Endothelial cell (in vitro differentiated cells): ENCODE results near the gene SLC8A2. TPM values are rescaled to one million over a fixed set of nuclear protein-coding genes. Genes with fewer than 3 reads are reported as not detected.

ENCODE experiments used
- DNase-seq: peaks from one replicate; pipeline ENCODE4 v3.0.0; 2021; ENCODE audit warnings: low spot score
- H3K27ac Mint-ChIP-seq: one replicate; pipeline ENCODE4 v1.8.0; 2021; ENCODE audit warnings: mixed read lengths, inconsistent platforms; ENCODE audit not compliant: unreplicated experiment
- H3K27me3 Mint-ChIP-seq: one replicate; pipeline ENCODE4 v1.8.0; 2021; ENCODE audit warnings: mild to moderate bottlenecking, moderate library complexity, mixed read lengths, inconsistent platforms; ENCODE audit not compliant: unreplicated experiment
- H3K36me3 Mint-ChIP-seq: one replicate; pipeline ENCODE4 v1.8.0; 2021; ENCODE audit warnings: mild to moderate bottlenecking, low read depth, mixed read lengths, inconsistent platforms; ENCODE audit not compliant: unreplicated experiment
- H3K4me1 Mint-ChIP-seq: one replicate; pipeline ENCODE4 v1.8.0; 2021; ENCODE audit warnings: mild to moderate bottlenecking, mixed read lengths, inconsistent platforms; ENCODE audit not compliant: unreplicated experiment
- H3K4me3 Mint-ChIP-seq: one replicate; pipeline ENCODE4 v1.8.0; 2021; ENCODE audit warnings: mild to moderate bottlenecking, mixed read lengths, inconsistent platforms; ENCODE audit not compliant: unreplicated experiment
- H3K9me3 Mint-ChIP-seq: one replicate; pipeline ENCODE4 v1.8.0; 2021; ENCODE audit warnings: mixed read lengths, inconsistent platforms; ENCODE audit not compliant: unreplicated experiment
- CTCF ChIP-seq: fragments of 200-600 bp; sonication (generic); IDR thresholded peaks from one replicate; pipeline ENCODE4 v1.5.0; 2021; ENCODE audit warnings: antibody characterized with exemption; ENCODE audit not compliant: unreplicated experiment
- total RNA-seq: library from RNA; stranded (reverse); fragmentation: NEBNext Ultra II Directional; extraction: Animal tissue kit (Norgen Biotek cat#: 25700); gene quantifications from one replicate; pipeline ENCODE4 v1.2.1, GENCODE V29; 2021; ENCODE audit not compliant: unreplicated experiment

SLC8A2 gene
- total RNA-seq, 1 donor from 2014 or later = 0.80 TPM

- H3K27ac Mint-ChIP-seq = no peak overlapping the region
- H3K27me3 Mint-ChIP-seq = peaks cover 9% of the 10 kb centered on the region
- TF ChIP-seq CTCF = no peak
- H3K9me3 Mint-ChIP-seq = no peaks in the 10 kb centered on the region
- DNase-seq = no peak
- peaks cover 10% of the 10 kb centered on the region for H3K36me3 Mint-ChIP-seq
- no peak overlapping the region for H3K4me3 Mint-ChIP-seq
- peaks cover 23% of the 10 kb centered on the region for H3K4me1 Mint-ChIP-seq
Observed at GRCh38 chr19:47508721-47509120, 37.0 kb upstream of the SLC8A2 start.

- peaks cover 17% of the 10 kb centered on the region for H3K4me1 Mint-ChIP-seq
- H3K36me3 Mint-ChIP-seq = peaks cover 13% of the 10 kb centered on the region
- H3K27ac Mint-ChIP-seq = no peak overlapping the region
- no peak for DNase-seq
- peaks cover 9% of the 10 kb centered on the region for H3K27me3 Mint-ChIP-seq
- no peaks in the 10 kb centered on the region for H3K9me3 Mint-ChIP-seq
- TF ChIP-seq CTCF = no peak
- no peak overlapping the region for H3K4me3 Mint-ChIP-seq
Observed at GRCh38 chr19:47507924-47508553, 36.3 kb upstream of the SLC8A2 start.

GRCh38 chr19:47507012-47507411 lies 35.3 kb upstream of the SLC8A2 start:
- no peaks in the 10 kb centered on the region for H3K27me3 Mint-ChIP-seq
- peaks cover 6% of the 10 kb centered on the region for H3K4me1 Mint-ChIP-seq
- no peak overlapping the region for H3K27ac Mint-ChIP-seq
- no peak overlapping the region for H3K4me3 Mint-ChIP-seq
- H3K36me3 Mint-ChIP-seq = peaks cover 21% of the 10 kb centered on the region
- no peak for DNase-seq
- no peak for TF ChIP-seq CTCF
- H3K9me3 Mint-ChIP-seq = no peaks in the 10 kb centered on the region

GRCh38 chr19:47506459-47506858 lies 34.8 kb upstream of the SLC8A2 start:
- Mint-ChIP-seq H3K36me3 (peaks cover 19% of the 10 kb centered on the region), H3K27me3 (no peaks in the 10 kb centered on the region), H3K4me3 (no peak overlapping the region), H3K4me1 (peaks cover 3% of the 10 kb centered on the region), H3K9me3 (no peaks in the 10 kb centered on the region), H3K27ac (no peak overlapping the region)
- no peak for TF ChIP-seq CTCF
- no peak for DNase-seq

GRCh38 chr19:47505506-47505905 lies 33.8 kb upstream of the SLC8A2 start:
- Mint-ChIP-seq H3K9me3 (no peaks in the 10 kb centered on the region), H3K4me3 (no peak overlapping the region), H3K36me3 (peaks cover 22% of the 10 kb centered on the region), H3K4me1 (peaks cover 3% of the 10 kb centered on the region), H3K27ac (no peak overlapping the region), H3K27me3 (no peaks in the 10 kb centered on the region)
- DNase-seq = no peak
- no peak for TF ChIP-seq CTCF
